Tibial nerve (tissue), 4 donors: ENCODE results near the gene RNF215.

ENCODE experiments used
- EP300 ChIP-seq, 2 donors: sonication (generic); formaldehyde crosslinking; IDR thresholded peaks; one replicate each; pipeline ENCODE4 v1.6.1; 2017; ENCODE audit warnings: antibody characterized with exemption in 2 of 2, mild to moderate bottlenecking in 1 of 2
- POLR2A ChIP-seq, 2 donors: fragments of 450-650 bp; IDR thresholded peaks; one replicate each; pipeline ENCODE4 v1.6.1; 2017; ENCODE audit warnings: antibody characterized with exemption in 2 of 2, mild to moderate bottlenecking in 2 of 2, moderate library complexity in 2 of 2
- TF ChIP-seq, protein P1 (sequence below), 5 experiments: fragments of 200-600 bp in 3 of 5; fragments of 450-650 bp in 2 of 5; sonication (generic) in 3 of 5; IDR thresholded peaks; one replicate each; pipeline ENCODE4 v1.5.1; 2016 to 2019; ENCODE audit warnings: antibody characterized with exemption in 5 of 5, mild to moderate bottlenecking in 3 of 5, moderate library complexity in 2 of 5

DNA sequence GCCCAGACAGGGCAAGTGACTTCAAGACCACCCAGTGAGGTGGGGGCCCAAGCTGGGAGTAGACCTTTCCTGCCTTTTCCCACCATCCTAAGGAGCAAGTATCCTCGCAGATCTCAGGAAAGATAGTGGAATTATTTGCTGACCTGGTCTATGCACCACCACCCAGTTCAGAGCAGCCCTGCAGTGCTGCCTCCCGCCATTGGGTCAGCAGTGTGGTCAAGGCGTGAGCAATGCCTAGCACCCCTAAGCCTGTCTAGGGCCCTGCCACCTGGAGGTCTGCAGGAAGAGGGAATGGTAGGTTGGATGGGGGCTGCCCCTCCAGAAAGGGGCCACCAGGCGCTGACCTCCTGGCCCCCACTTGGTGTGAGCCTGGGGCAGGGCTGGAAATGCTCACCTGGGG lies 44.9 kb upstream of the RNF215 start:
- TF ChIP-seq, protein P1, sequence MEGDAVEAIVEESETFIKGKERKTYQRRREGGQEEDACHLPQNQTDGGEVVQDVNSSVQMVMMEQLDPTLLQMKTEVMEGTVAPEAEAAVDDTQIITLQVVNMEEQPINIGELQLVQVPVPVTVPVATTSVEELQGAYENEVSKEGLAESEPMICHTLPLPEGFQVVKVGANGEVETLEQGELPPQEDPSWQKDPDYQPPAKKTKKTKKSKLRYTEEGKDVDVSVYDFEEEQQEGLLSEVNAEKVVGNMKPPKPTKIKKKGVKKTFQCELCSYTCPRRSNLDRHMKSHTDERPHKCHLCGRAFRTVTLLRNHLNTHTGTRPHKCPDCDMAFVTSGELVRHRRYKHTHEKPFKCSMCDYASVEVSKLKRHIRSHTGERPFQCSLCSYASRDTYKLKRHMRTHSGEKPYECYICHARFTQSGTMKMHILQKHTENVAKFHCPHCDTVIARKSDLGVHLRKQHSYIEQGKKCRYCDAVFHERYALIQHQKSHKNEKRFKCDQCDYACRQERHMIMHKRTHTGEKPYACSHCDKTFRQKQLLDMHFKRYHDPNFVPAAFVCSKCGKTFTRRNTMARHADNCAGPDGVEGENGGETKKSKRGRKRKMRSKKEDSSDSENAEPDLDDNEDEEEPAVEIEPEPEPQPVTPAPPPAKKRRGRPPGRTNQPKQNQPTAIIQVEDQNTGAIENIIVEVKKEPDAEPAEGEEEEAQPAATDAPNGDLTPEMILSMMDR (IDR thresholded peaks at IDR 0.05), result no peak
- TF ChIP-seq POLR2A (IDR thresholded peaks at IDR 0.05) (no peak), EP300 (IDR thresholded peaks at IDR 0.05) (no peak)
